RCC 7860 (cell line): ENCODE data around the gene OR1K1.
"Not testable (repeated sequence)": the region's sequence is repeated elsewhere in the genome, so short reads cannot be mapped to it uniquely, and the experiment has no call there.

ENCODE experiments used
- DNase-seq: peaks from one replicate; pipeline ENCODE4 v3.0.0-alpha.2; 2015; ENCODE audit warnings: low spot score
- FAIRE-seq: peaks from 2 replicates; lab custom pipeline; 2012; peaks lifted over from hg19 to GRCh38; lab: Jason Lieb, UNC

The OR1K1 gene

DNA sequence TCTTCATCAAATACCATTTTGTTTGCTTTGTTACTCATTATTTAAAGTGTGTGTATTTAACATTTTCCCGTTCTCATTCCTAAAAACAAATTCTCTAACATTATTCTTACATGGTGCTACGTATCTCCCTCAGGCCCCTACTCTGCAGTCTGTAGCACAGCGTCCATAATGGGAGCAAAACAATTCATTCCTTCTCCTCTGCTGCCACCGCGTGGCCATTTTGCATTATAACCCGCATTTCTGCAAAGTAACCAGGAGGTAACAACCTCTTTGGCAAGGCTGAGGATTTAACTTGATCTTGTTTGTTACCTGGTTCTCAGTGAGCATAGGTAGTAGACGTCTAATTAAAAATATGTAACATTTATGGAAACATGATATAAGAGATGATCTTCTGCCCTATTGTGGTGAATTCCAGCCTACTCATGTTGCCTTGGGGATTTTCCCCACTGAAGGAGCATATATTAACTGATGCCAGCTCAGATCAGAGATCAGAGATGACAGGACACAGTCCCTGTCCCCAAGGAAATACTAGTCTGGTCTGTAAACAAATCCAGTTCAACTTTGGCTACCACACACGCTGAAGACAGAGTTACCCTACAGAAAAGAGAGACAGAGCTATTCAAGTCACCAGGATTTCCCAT lies 10.5 kb downstream of the OR1K1 start:
- DNase-seq, result peak; percentile 49
- FAIRE-seq, result peak; percentile 80

DNA sequence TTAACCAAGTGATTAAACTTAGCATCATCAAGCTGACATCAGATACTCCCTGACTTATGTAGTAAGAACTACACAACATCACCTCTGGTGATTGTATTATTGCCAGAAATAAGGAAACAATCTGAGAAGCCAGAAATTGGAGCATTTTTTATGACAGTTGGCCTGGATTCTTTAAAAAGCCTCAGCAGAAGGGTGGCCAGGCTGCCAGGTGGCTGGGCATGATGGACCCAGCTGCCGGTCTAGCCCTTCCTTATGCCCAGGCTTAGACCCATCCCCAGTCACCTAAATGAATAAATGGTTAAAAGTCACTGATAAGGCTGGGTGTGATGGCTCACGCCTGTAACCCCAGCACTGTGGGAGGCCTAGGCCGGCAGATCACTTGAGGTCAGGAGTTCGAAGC lies 12.8 kb downstream of the OR1K1 start:
- FAIRE-seq, result no peak
- no peak for DNase-seq

DNA sequence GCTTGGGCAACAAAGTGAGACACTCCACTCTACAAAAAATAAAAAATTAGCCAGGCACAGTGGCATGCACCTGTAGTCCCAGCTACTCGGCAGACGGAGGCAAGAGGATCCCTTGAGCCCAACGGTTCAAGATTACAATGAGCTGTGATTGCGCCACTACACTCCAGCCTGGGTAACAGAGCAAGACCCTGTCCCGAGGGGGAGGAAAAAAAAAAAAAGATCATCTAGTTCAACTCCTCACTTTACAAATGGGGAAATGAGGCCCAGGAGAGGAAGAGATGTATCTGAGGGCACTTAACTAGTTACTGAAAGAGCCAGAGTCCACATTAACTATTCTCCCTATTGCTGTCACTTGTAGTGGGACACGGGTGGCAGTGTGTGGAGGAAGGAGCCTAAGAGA lies 14.6 kb downstream of the OR1K1 start:
- FAIRE-seq, result no peak

DNA sequence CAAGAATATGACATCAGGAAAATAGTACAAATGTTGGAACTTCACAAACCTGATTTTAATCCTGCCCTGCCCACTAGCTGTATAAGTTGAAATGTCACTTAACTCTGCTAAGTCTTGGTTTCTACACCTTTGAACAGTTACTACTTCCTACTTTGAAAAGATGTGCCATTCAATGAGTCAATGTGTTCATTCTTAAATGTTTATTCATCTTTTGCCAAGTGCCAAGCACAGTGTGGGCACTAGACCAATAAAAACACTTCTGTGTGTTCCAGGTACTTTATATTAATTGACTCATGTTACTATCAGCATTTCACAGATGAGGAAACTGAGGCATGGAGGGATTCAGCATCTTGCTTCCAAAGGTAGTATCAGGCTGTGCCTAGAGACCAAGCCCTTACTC lies 15.6 kb downstream of the OR1K1 start:
- FAIRE-seq (no peak), DNase-seq (no peak)

More for the DNA sequence above, 14.6 kb downstream of the OR1K1 start:
- no peak for DNase-seq

DNA sequence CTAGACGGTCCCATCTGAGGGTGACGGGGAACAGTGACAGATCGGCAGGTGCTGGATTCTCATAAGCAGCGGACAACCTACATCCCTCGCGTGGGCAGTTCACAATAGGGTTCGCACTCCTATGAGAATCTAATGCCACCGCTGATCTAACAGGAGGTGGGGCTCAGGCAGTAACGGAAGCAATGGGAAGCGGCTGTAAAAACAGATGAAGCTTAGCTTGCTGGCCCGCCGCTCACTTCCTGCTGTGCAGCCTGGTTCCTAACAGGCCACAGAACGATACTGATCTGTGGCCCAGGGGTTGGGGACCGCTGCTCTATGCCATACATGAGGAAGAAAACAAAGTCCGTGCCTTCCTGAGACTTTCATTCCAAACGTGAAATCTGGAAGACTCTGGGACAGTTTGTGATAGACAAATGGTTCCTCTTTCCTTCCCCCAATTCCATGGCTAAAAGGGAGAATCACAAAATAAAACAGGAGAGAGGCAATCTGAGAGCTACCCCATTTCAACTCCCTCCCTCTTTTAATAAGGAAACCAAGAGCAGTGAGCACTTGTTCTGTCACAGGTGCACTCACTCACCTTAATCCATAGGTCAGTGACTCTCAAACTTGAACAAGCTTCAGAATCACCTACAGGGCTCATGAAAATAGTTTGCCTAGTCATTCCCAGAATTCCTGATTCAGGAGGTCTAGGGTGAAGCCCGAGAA lies 16.4 kb downstream of the OR1K1 start:
- DNase-seq (no peak), FAIRE-seq (no peak)

DNA sequence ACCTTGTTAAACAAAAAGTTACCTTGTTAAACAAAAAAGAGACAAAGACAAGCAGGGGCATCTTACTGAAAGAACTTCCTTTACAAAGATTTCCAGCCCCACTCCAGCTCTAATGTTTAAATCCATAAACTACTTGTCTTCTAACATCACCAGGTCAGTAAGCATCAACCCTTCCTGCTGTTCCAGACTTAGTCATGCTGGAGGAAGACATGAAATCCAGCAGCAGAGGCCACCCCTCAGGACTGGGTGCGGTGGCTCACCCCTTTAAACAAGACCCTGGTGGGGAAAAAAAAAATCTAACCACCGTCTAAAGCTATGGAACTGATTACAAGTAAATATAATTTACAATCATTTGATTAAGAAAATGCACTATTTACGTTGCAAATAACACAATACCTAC lies 19.4 kb downstream of the OR1K1 start:
- DNase-seq, result no peak
- FAIRE-seq, result no peak

DNA sequence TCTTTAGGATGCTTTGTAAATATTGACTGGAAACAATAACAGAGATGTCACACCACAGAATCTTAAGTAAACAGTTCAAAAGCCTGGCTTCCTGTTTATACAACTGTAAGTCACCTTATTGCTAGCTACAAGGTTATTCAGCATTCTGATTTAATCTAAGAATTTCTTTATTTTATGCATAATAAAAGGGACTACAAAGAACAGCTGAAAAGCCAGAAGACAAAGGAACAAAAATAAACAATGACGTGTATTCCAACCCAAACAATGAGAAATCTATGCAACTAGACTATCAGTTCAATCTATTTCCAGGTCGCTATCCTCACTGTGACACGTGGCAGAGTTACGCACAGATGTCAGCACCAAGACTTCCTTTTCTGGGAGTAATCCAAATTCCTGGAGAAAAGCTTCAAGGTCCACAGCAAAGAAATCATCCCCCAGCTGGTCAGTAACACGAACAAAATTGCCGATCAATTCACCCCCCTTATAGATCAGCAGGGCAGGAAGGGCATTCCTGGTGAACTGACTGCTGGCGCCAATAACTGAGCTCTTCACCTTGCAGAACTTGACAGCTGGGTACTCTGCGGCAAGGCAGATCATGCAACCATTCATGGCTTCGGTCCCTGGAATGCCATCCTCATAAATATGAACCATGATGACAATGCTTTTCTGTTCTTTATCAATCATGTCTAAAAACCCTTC lies 20.0 kb downstream of the OR1K1 start:
- DNase-seq (no peak), FAIRE-seq (no peak)

DNA sequence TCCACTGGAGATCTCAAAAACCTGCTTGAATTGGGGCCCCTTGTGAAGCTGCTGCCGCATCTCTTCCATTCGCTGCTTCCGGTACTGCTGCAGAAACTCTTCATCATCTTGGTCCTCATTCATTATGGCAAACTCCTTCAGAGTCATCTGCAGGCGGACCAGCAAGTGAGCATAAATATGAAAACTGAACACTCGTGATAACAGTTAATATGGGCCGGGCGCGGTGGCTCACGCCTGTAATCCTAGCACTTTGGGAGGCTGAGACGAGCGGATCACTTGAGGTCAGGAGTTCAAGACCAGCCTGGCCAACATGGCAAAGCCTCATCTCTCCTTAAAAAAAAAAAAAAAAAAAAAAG lies 20.5 kb downstream of the OR1K1 start:
- FAIRE-seq (no peak), DNase-seq (no peak)

DNA sequence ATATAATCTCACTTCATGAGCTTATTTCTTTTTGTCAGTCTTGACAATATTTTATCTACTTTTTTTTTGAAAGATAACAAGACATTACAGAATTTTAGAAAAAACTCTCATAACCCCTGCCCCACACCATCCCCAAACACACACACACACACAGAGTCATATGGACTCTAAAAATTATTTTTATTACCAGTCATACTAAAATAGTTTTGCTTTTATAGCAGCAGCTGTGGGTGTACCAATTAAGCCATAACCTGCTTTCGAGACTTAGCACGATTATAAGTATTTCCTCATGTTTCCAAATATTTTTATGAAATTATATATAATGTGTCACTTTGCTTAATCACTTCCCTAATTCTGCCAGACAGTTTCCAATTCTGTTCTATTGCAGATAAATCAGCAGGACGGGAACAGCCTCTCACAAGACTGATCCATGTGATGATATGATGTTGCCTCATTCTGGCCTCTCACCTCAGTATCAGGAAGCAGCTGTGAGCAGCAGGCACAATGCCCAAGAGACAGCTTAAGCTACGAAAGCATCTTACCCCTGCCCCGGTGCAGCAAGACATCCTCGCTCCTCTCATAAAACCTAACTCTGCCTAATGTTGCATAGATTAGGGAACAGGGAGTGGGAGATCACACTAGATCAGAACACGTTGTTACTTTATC lies 21.5 kb downstream of the OR1K1 start:
- FAIRE-seq (no peak), DNase-seq (no peak)

DNA sequence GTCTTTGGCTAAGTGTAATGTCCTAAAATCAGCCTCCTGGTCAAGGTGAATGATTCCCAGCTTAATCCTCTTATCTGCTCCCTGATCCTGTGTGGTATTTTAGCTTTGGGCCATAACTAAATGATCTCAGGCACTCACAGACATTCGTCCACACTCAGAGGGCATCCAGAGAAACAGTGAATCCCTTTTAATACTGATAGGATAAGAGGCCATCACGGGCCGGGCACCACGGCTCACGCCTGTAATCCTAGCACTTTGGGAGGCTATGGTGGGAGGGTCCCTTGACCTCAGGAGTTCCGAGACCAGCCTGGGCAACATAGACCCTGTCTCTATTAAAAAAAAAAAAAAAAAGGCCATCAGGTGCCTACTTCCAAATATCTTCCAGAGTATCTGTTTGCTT lies 22.1 kb downstream of the OR1K1 start:
- DNase-seq, result no peak
- FAIRE-seq, result no peak

DNA sequence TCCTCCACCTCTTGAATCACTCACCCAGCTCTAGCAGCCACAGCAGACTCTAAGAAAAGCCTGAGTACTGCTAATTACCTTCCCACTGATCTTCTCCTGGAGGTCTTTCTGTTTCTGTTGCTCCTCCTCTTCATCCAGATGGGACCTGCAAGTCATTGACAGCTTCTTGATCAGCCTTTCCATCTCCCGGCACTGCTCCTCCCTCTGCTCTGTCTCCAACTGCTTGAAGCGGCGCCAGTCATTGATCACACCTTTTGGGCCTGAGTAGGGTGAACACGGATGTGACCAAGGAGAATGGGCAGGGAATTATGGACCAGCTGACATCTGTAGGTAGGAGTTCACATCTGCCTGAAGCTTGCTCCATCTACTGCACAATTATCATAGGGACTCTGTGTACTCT lies 23.0 kb downstream of the OR1K1 start:
- DNase-seq (no peak), FAIRE-seq (no peak)

DNA sequence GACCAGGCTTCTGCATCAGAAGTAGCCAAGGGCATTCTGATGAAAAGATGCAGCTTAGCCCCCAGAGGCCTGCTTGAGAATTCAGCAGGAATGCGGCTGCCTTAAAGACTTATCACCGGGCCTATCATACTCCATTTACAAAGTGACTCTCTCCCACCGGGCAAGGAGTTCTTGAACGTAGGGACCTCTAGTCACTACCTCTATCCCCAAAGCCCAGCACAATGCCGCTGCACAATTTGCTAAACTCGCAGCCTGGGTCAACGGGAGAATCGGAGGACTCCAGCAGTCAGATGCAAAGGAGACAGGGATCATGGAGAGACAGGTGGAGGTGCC lies 27.8 kb downstream of the OR1K1 start:
- FAIRE-seq, result no peak
- DNase-seq, result no peak

DNA sequence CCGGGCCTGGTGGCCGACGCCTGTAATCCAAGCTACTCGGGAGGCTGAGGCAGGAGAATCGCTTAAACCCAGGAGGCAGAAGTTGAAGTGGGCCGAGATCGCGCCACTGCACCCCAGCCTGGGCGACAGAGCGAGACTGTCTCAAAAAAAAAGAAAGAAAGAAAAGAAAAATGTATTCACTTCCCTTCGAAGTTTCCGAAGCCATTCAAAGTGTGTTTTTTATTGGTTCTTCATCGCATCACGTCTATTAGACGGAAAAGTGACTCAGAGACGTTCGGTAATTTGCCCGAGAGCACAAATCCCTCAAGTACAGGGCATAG lies 29.0 kb downstream of the OR1K1 start:
- DNase-seq, FAIRE-seq: not testable (repeated sequence)

DNA sequence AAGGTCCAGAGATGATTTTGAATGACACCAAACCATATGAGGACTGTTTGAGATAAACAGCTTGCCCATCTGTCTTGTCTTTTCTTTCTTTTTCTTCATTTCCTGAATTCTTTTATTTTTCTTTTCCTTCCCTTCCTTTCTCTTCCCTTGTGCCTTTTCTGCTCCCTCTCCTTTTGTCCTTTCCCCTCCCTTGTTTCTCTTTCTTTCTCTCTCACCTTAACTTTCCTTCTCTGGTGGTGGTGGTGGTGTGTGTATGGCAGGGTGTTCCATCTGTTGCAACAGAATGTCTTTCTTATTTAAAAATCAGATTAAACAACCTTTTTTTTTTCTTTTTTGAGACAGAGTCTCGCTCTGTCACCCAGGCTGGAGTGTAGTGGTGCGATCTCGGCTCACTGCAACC lies 32.3 kb downstream of the OR1K1 start:
- no peak for DNase-seq
- no peak for FAIRE-seq

DNA sequence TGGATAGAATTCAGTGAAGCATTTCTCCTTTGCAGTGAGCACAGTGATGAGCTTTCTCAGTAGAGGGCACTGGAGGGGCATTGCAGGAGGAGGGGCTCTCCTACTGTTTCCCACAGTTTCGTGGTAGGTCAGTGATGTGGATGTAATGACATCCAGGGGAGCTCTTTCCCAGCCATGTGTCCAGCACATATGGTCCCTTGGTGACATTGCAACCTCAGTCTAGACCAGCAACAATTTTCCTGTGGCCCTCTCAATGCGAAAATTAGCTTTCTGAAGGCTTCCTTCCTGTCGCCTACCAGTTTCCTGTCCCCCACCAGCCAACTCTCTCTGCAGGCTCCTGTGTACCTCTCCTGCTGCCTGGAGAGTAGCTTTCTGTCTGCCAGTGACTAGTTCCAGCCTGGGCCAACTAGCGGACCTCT lies 35.4 kb downstream of the OR1K1 start:
- DNase-seq (no peak), FAIRE-seq (no peak)

DNA sequence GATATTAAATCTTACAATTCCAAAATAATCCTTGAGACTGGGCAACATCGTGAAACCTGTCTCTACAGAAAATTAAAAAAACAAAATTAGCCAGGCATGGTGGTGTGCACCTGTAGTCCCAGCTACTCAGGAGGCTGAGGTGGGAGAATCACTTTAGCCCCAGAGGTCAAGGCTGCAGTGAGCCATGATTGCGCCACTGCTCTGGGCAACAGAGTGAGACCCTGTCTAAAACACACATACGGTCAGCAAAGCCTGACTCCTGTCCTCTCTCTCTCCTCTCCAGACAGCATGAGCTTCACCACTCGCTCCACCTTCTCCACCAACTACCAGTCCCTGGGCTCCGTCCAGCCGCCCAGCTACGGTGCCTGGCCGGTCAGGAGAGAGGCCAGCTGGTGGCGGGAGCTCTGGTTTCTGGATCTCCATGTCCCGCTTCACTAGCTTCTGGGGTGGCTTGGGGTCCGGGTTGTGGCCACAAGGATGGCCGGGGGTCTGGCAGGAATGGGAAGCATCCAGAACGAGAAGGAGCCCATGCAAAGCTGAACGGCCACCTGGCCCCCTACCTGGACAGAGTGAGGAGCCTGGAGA lies 37.4 kb downstream of the OR1K1 start:
- FAIRE-seq, result no peak
- no peak for DNase-seq

DNA sequence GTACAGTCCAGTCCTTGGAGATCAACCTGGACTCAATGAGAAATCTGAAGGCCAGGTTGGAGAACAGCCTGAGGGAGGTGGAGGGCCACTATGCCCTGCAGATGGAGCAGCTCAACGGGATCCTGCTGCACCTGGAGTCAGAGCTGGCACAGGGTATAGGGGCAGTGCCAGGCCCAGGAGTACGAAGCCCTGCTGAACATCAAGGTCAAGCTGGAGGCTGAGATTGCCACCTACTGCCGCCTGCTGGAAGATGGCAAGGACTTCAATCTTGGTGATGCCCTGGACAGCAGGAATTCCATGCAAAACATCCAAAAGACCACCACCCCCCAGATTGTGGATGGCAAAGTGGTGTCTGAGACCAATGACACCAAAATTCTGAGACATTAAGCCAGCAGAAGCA lies 38.5 kb downstream of the OR1K1 start:
- not testable (repeated sequence) for DNase-seq

DNA sequence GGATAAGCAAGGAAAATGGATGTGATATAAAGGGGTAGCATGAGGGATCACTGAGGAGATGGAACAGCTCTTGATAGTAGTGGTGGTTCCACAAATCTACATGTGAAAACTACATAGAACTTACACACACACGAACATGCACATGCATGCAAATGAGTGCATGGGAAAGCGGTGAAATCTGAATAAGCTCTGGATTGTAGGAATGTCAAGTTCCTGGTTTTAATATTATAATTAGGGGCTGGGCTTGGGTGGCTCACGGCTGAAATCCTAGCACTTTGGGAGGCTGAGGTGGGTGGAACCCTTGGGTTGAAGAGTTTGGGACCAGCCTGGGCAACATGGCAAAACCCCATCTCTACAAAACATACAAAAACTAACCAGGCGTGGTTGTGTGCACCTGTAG lies 41.6 kb downstream of the OR1K1 start:
- no peak for FAIRE-seq
- no peak for DNase-seq

More for the DNA sequence above, 38.5 kb downstream of the OR1K1 start:
- not testable (repeated sequence) for FAIRE-seq

DNA sequence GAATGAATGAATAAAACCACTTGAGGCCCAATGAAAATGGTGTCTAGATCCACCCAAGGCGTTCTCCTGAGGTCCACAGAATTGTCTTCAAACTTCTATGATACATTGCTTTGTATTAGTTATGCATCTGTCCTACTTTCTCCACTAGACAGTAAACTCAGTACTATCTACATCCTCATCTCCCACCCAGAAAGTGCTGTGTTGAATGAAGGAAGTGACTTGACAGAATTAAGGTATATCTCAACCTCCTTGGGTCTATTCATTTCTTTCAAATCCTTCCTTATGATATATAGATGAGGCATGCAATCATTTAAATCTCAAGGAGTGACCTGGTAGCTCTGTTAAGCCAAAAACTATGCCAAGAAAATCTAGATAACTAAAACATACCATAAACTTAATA lies 44.2 kb downstream of the OR1K1 start:
- no peak for FAIRE-seq
- no peak for DNase-seq

DNA sequence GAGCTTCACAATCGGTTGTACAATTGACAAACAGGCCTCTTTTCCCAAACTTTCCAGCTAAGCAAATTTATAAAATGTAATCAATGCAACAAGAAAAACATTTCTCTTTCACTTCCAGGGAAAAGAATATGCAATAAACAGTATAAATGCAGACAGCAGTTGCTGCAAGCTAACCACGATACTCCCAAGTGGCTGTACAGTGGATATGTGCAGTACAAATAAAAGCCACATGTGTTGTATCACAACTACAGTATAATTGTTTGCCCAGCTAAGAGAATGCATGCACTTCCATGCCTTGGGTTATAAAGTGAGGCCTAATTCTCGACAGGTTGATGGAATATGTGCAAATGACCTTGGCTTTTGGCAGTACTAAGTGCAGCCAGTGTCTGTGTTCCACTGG lies 45.2 kb downstream of the OR1K1 start:
- no peak for FAIRE-seq
- no peak for DNase-seq

DNA sequence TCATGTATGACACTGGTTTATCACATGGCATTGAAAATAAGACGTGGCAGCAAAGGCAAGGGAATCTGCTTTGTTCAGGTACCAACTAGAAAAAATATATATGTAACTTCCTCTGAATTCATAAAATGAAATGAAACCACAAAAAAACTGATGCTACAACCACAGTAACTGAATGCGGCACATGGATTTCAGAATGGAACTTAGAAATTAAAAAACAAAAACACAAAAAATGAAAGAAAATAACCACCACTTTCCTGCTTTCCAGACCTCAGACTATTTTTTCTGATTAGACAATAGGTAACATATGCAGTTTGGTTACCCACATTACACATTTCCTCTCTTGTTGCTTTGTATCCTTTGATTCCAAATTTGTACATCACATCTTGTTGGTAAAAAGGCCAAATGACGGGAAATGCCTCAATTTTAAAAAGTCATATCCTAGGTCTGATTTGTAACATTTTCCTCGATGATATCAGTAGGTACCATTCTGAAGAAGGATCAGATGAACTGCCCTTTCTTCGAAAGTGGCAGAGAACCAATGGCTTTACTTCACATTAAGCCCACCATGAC lies 46.5 kb downstream of the OR1K1 start:
- no peak for DNase-seq
- no peak for FAIRE-seq
